DOHH2 (cell line): ENCODE measurements around the gene KNL1.

ENCODE experiments used
- H3F3A ChIP-seq: fragments of 200-600 bp; sonication (generic), shearing (Covaris generic); 2 replicates; pipeline ENCODE4 v1.6.0; 2016; ENCODE audit warnings: antibody characterized with exemption, mild to moderate bottlenecking; ENCODE audit not compliant: control insufficient read depth, insufficient read depth
- H3K27ac ChIP-seq: fragments of 200-600 bp; sonication (generic); 2 replicates; pipeline ENCODE4 v1.5.1; 2014; ENCODE audit warnings: low read depth, mild to moderate bottlenecking, low read length, moderate library complexity
- H3K27me3 ChIP-seq: fragments of 200-600 bp; sonication (generic); 2 replicates; pipeline ENCODE4 v1.6.1; 2014; ENCODE audit warnings: mild to moderate bottlenecking, low read length, mixed read lengths; ENCODE audit not compliant: control insufficient read depth
- H3K36me3 ChIP-seq: fragments of 200-600 bp; sonication (generic); 2 replicates; pipeline ENCODE4 v1.6.1; 2014; ENCODE audit warnings: mild to moderate bottlenecking, low read length, moderate library complexity, mixed read lengths; ENCODE audit not compliant: control insufficient read depth
- H3K4me1 ChIP-seq: fragments of 200-600 bp; sonication (generic); 2 replicates; pipeline ENCODE4 v1.6.1; 2014; ENCODE audit warnings: mild to moderate bottlenecking, low read length, mixed read lengths; ENCODE audit not compliant: control insufficient read depth
- H3K4me2 ChIP-seq: fragments of 200-600 bp; sonication (generic); 2 replicates; pipeline ENCODE4 v1.6.0; 2014; ENCODE audit warnings: mild to moderate bottlenecking, low read length, moderate library complexity
- H3K4me3 ChIP-seq: fragments of 200-600 bp; sonication (generic); 2 replicates; pipeline ENCODE4 v1.5.1; 2014; ENCODE audit warnings: mild to moderate bottlenecking, low read length, mixed read lengths
- H3K79me2 ChIP-seq: fragments of 200-600 bp; sonication (generic); 2 replicates; pipeline ENCODE4 v1.6.1; 2014; ENCODE audit warnings: mild to moderate bottlenecking, low read length, mixed read lengths; ENCODE audit not compliant: control insufficient read depth
- H3K9me2 ChIP-seq: fragments of 200-600 bp; sonication (generic); replicated peaks from 2 replicates; pipeline ENCODE4 v1.6.1; 2014; ENCODE audit warnings: mild to moderate bottlenecking, low read length, mixed read lengths; ENCODE audit not compliant: control insufficient read depth
- H3K9me3 ChIP-seq: fragments of 200-600 bp; sonication (generic); 2 replicates; pipeline ENCODE4 v1.6.1; 2014; ENCODE audit warnings: antibody characterized with exemption, low read length, mixed read lengths; ENCODE audit not compliant: control insufficient read depth, insufficient read depth
- H4K20me1 ChIP-seq: fragments of 200-600 bp; sonication (generic); 2 replicates; pipeline ENCODE4 v1.6.0; 2014; ENCODE audit warnings: low read depth, mild to moderate bottlenecking, antibody characterized with exemption, low read length, moderate library complexity; ENCODE audit not compliant: control insufficient read depth, insufficient read depth
- CTCF ChIP-seq: fragments of 200-600 bp; sonication (generic); IDR thresholded peaks from one replicate; pipeline ENCODE4 v1.5.1; 2014; ENCODE audit warnings: antibody characterized with exemption, mild to moderate bottlenecking, low read depth, low read length; ENCODE audit not compliant: poor library complexity, severe bottlenecking
- EZH2phosphoT487 ChIP-seq: fragments of 200-600 bp; sonication (generic); IDR thresholded peaks from 2 replicates; pipeline ENCODE4 v1.6.1; 2017; ENCODE audit warnings: borderline replicate concordance, mild to moderate bottlenecking, antibody characterized with exemption, low read length, moderate library complexity, mixed read lengths

Gene KNL1

GRCh38 chr15:40688932-40689799 is 95.1 kb downstream of the KNL1 start:
- Histone ChIP-seq H3K9me2 (no peaks in the 10 kb centered on the region), H3K4me1 (peaks cover 8% of the 10 kb centered on the region), H3K27ac (no peak overlapping the region), H3K4me2 (no peak overlapping the region), H3K36me3 (peaks cover 5% of the 10 kb centered on the region; the same call in 1 of the 2 replicates), H3K27me3 (no peaks in the 10 kb centered on the region), H3K79me2 (peaks cover 8% of the 10 kb centered on the region), H3K4me3 (no peak overlapping the region), H3K9me3 (no peaks in the 10 kb centered on the region), H4K20me1 (no peaks in the 10 kb centered on the region), H3F3A (peaks cover 10% of the 10 kb centered on the region; the same call in 1 of the 2 replicates)
- TF ChIP-seq CTCF, result no peak
- no peak for TF ChIP-seq EZH2phosphoT487

GRCh38 chr15:40691737-40692136 is 97.7 kb downstream of the KNL1 start:
- no peaks in the 10 kb centered on the region for H3K9me3 ChIP-seq
- peaks cover 16% of the 10 kb centered on the region for H3K4me1 ChIP-seq
- peaks cover 23% of the 10 kb centered on the region for H3K36me3 ChIP-seq
- H3K9me2 ChIP-seq, result no peaks in the 10 kb centered on the region
- H3K79me2 ChIP-seq, result peaks cover 29% of the 10 kb centered on the region
- H3K4me2 ChIP-seq, result no peak overlapping the region
- H3F3A ChIP-seq, result peaks cover 12% of the 10 kb centered on the region; the same call in 1 of the 2 replicates
- no peak overlapping the region for H3K27ac ChIP-seq
- no peaks in the 10 kb centered on the region for H3K27me3 ChIP-seq
- H4K20me1 ChIP-seq, result peaks cover 7% of the 10 kb centered on the region; the same call in 1 of the 2 replicates
- H3K4me3 ChIP-seq, result no peak overlapping the region
- TF ChIP-seq EZH2phosphoT487, result no peak
- no peak for TF ChIP-seq CTCF

DNA sequence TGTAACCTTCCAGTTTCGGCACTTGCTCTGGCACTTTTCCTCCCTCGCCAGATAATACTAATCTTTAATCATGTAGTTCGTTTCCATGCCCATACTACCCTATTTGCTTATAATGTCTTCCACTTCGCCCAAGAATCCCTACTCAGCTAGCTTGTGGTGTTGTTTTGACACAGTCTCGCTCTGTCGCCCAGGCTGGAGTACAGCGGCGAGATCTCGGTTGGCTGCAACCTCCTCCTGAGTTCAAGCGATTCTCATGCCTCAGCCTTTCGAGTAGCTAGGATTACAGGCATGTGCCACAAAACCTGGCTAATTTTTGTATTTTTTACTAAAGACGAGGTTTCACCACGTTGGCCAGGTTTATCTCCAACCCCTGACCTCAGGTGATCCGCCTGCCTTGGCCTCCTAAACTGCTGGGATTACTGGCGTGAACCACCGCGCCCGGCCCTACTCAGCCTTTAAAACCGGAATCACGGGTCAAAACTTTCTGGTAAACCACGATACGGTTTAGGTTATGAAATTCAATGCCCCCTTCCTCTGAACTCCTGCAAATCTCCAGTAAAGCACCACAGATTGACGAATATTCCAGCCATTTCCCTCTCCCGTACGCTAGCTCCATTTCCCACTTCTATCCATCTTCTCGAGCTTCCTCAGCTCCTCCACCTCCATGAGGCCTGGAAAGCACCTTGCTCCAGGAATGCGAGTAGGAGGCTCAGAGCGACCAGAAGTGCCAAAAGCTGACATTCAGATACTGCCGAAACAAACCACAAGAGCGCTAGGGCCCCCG is 100.0 kb downstream of the KNL1 start:
- Histone ChIP-seq H3K27me3 (no peaks in the 10 kb centered on the region), H4K20me1 (peaks cover 7% of the 10 kb centered on the region; the same call in 1 of the 2 replicates), H3K79me2 (peaks cover 52% of the 10 kb centered on the region), H3K4me3 (peak overlapping the region; percentile 81), H3F3A (peaks cover 12% of the 10 kb centered on the region), H3K36me3 (peaks cover 40% of the 10 kb centered on the region), H3K27ac (peak overlapping the region; percentile 79), H3K4me1 (peaks cover 22% of the 10 kb centered on the region), H3K9me2 (no peaks in the 10 kb centered on the region), H3K4me2 (peak overlapping the region; percentile 74), H3K9me3 (no peaks in the 10 kb centered on the region)
- TF ChIP-seq CTCF (no peak), EZH2phosphoT487 (no peak)
